Measurements from ENCODE around the gene SLC17A3. TPM values are rescaled to one million over a fixed set of nuclear protein-coding genes. Genes with fewer than 3 reads are reported as not detected.

The SLC17A3 gene, protein sequence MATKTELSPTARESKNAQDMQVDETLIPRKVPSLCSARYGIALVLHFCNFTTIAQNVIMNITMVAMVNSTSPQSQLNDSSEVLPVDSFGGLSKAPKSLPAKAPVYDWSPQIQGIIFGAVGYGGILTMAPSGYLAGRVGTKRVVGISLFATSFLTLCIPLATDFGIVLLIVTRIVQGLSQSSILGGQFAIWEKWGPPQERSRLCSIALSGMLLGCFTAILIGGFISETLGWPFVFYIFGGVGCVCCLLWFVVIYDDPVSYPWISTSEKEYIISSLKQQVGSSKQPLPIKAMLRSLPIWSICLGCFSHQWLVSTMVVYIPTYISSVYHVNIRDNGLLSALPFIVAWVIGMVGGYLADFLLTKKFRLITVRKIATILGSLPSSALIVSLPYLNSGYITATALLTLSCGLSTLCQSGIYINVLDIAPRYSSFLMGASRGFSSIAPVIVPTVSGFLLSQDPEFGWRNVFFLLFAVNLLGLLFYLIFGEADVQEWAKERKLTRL
- total RNA-seq (2022) (not detected in 2 replicates), Bru-seq, nascent RNA (not detected), BruChase-seq, experiment 1, labeled RNA remaining after a 2-hour chase (percentile 5 among the genes with signal in this experiment), BruChase-seq, experiment 2, labeled RNA remaining after a 6-hour chase (not detected)
- long read RNA-seq, result 0 reads

DNA sequence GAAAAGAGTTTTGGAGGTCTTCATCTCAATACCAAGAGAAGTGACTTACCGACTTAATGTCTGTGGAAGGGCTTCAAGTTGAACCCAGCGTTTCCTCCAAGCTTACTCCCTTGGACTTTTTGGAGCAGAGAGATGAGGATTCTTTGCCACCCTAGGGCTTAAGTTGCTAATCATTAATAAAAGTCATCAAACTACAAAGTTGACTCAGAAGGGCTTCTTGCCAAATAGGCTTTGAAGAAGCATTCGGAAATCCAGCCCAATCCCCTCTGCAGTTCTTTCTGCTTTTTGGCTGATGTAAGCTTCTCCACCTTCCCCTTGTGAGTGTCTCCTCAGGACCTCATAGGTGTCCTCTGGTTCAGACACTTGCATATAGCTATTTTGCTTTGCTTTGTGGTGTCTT is at the start of gene SLC17A3:
TSS of gene SLC17A3 (minus strand) at position 126 of the 400 bp plus-strand sequence. CDS start 5,856 bp downstream, outside the sequence.
- H3K4me3 ChIP-seq (ENCODE audit: low read depth, low read length), result no peak within 1 kb of the TSS
- intact Hi-C loops (cut with micrococcal nuclease; ENCODE audit: unreplicated experiment), result no loop called here
- no peaks in the 10 kb centered on the region for H3K4me1 Mint-ChIP-seq (ENCODE audit: low read depth, unreplicated experiment)

DNA sequence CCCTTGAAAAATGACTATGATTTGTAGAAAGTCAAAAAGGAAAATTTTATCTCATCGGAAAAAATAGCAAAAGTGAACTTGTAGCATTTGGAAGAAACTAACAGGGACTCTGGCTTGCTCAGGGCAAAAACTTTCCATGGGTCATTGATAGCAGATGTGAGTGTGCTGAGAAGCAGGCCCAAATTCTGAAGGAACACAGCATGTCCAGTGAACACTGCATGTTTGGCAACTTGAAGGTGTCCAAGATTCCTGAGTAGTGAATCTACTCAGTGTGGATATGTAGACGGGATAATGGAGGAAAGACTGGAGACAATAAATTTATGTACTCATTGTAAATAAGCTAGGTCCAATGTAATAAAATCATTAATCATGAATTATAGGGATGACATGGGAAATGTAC is 48.3 kb upstream of the SLC17A3 start:
- Mint-ChIP-seq H3K4me1 (ENCODE audit: low read depth, unreplicated experiment) (no peaks in the 10 kb centered on the region), H3K27me3 (ENCODE audit: insufficient read depth, unreplicated experiment) (no peaks in the 10 kb centered on the region), H3K36me3 (ENCODE audit: insufficient read depth, unreplicated experiment) (no peaks in the 10 kb centered on the region), H3K4me3 (ENCODE audit: unreplicated experiment) (no peak overlapping the region), H3K9me3 (ENCODE audit: unreplicated experiment) (no peaks in the 10 kb centered on the region), H3K27ac (ENCODE audit: unreplicated experiment) (no peak overlapping the region)
- no TSS peak for BruUV-seq (replicated peaks)
- TF ChIP-seq, protein P1, sequence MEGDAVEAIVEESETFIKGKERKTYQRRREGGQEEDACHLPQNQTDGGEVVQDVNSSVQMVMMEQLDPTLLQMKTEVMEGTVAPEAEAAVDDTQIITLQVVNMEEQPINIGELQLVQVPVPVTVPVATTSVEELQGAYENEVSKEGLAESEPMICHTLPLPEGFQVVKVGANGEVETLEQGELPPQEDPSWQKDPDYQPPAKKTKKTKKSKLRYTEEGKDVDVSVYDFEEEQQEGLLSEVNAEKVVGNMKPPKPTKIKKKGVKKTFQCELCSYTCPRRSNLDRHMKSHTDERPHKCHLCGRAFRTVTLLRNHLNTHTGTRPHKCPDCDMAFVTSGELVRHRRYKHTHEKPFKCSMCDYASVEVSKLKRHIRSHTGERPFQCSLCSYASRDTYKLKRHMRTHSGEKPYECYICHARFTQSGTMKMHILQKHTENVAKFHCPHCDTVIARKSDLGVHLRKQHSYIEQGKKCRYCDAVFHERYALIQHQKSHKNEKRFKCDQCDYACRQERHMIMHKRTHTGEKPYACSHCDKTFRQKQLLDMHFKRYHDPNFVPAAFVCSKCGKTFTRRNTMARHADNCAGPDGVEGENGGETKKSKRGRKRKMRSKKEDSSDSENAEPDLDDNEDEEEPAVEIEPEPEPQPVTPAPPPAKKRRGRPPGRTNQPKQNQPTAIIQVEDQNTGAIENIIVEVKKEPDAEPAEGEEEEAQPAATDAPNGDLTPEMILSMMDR (IDR thresholded peaks at IDR 0.05; ENCODE audit: insufficient read depth in 1 of 2, low read depth in 1 of 2, low read length in 1 of 2, severe bottlenecking in 1 of 2, unreplicated experiment in 1 of 2), result no peak
- DNase-seq, result no peak
- H3K4me3 ChIP-seq (ENCODE audit: low read depth, low read length), result no peak overlapping the region
- H3K9me3 ChIP-seq, result no peaks in the 10 kb centered on the region
- intact Hi-C loops (cut with micrococcal nuclease; ENCODE audit: unreplicated experiment), result no loop called here
- ChIA-PET CTCF (no interaction called here), POLR2A (no interaction called here)
- no peaks in the 10 kb centered on the region for H3K36me3 ChIP-seq (ENCODE audit: control insufficient read depth, insufficient read depth, low read length)
- H3K4me1 ChIP-seq, result no peaks in the 10 kb centered on the region
- H3K27me3 ChIP-seq (replicated peaks; ENCODE audit: control insufficient read depth, insufficient read depth, low read length), result no peaks in the 10 kb centered on the region

More for the DNA sequence above, at the start of gene SLC17A3:
- CTCF ChIA-PET, result no interaction called here
- H3K27ac Mint-ChIP-seq (ENCODE audit: unreplicated experiment), result no peak within 1 kb of the TSS
- no peak within 1 kb of the TSS for H3K4me3 Mint-ChIP-seq (ENCODE audit: unreplicated experiment)
- Histone ChIP-seq H3K9me3 (no peaks in the 10 kb centered on the region), H3K4me1 (no peaks in the 10 kb centered on the region), H3K27me3 (replicated peaks; ENCODE audit: control insufficient read depth, insufficient read depth, low read length) (no peaks in the 10 kb centered on the region), H3K36me3 (ENCODE audit: control insufficient read depth, insufficient read depth, low read length) (no peaks in the 10 kb centered on the region)
- no TSS peak for BruUV-seq (replicated peaks)
- TF ChIP-seq, protein P1 (IDR thresholded peaks at IDR 0.05; ENCODE audit: insufficient read depth in 1 of 2, low read depth in 1 of 2, low read length in 1 of 2, severe bottlenecking in 1 of 2, unreplicated experiment in 1 of 2), result no peak
- DNase-seq, result no peak
- peaks cover 2% of the 10 kb centered on the region for H3K27me3 Mint-ChIP-seq (ENCODE audit: insufficient read depth, unreplicated experiment)
- POLR2A ChIA-PET, result no interaction called here
- no peaks in the 10 kb centered on the region for H3K9me3 Mint-ChIP-seq (ENCODE audit: unreplicated experiment)
- no peaks in the 10 kb centered on the region for H3K36me3 Mint-ChIP-seq (ENCODE audit: insufficient read depth, unreplicated experiment)

DNA sequence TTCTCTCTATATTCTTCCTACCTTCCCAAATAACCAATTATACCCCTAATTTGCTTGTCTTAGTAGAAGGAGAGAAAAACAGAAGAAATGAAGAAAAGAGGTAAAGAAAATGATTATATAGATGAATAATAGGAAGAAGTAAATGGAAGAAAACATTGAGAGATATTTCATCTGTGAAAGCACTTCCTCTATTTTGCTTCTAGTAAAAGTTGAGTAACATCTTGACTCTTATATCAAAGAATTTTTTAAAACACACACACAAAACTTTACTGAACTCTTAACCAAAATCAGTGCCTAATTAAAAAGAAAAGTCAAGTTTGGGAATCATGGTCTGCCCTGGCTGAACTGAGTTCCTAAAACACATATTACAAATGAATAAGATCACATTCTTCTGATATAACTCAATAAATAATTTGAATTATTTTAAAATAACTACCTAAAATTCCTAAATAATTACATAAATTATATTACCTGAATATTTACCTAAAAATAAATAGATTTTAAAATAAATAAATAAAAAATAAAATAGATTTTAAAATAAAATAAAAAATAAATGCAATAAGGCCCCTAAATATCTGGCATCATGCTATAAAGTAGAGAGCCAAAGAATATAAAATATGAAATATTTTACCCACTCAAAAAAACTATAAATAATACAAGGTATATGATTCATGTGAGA is 47.6 kb upstream of the SLC17A3 start:
- intact Hi-C loops (cut with micrococcal nuclease; ENCODE audit: unreplicated experiment), result no loop called here
- H3K27ac Mint-ChIP-seq (ENCODE audit: unreplicated experiment), result no peak overlapping the region
- no TSS peak for BruUV-seq (replicated peaks)
- H3K4me3 Mint-ChIP-seq (ENCODE audit: unreplicated experiment), result no peak overlapping the region
- H3K27me3 ChIP-seq (replicated peaks; ENCODE audit: control insufficient read depth, insufficient read depth, low read length), result no peaks in the 10 kb centered on the region
- no peaks in the 10 kb centered on the region for H3K9me3 Mint-ChIP-seq (ENCODE audit: unreplicated experiment)
- TF ChIP-seq, protein P1 (IDR thresholded peaks at IDR 0.05; ENCODE audit: insufficient read depth in 1 of 2, low read depth in 1 of 2, low read length in 1 of 2, severe bottlenecking in 1 of 2, unreplicated experiment in 1 of 2), result no peak
- POLR2A ChIA-PET, result no interaction called here
- CTCF ChIA-PET, result no interaction called here
- no peak for DNase-seq
- no peak overlapping the region for H3K4me3 ChIP-seq (ENCODE audit: low read depth, low read length)
- no peaks in the 10 kb centered on the region for H3K4me1 ChIP-seq
- H3K27me3 Mint-ChIP-seq (ENCODE audit: insufficient read depth, unreplicated experiment), result no peaks in the 10 kb centered on the region
- no peaks in the 10 kb centered on the region for H3K9me3 ChIP-seq
- H3K36me3 Mint-ChIP-seq (ENCODE audit: insufficient read depth, unreplicated experiment), result no peaks in the 10 kb centered on the region
- no peaks in the 10 kb centered on the region for H3K4me1 Mint-ChIP-seq (ENCODE audit: low read depth, unreplicated experiment)
- H3K36me3 ChIP-seq (ENCODE audit: control insufficient read depth, insufficient read depth, low read length), result no peaks in the 10 kb centered on the region

Measured in Caco-2 (cell line).